Measurements from ENCODE around the gene PANX3.
"Not testable (repeated sequence)": the region's sequence is repeated elsewhere in the genome, so short reads cannot be mapped to it uniquely, and the experiment has no call there.

The PANX3 gene

GRCh38 chr11:124597626-124598025, 13.6 kb upstream of the PANX3 start:
- no peak overlapping the region for H3K4me3 ChIP-seq (ENCODE audit: low read depth, low read length)
- TF ChIP-seq CTCF (IDR thresholded peaks at IDR 0.05; ENCODE audit: borderline replicate concordance, insufficient read depth, low read depth, low read length) = no peak

- no peak for TF ChIP-seq CTCF (IDR thresholded peaks at IDR 0.05; ENCODE audit: borderline replicate concordance, insufficient read depth, low read depth, low read length)
Measured at GRCh38 chr11:124600621-124601320, 10.5 kb upstream of the PANX3 start.

GRCh38 chr11:124602193-124602592, 9.0 kb upstream of the PANX3 start:
- H3K4me3 ChIP-seq (ENCODE audit: low read depth, low read length) = no peak overlapping the region
- no peak for TF ChIP-seq CTCF (IDR thresholded peaks at IDR 0.05; ENCODE audit: borderline replicate concordance, insufficient read depth, low read depth, low read length)

More at GRCh38 chr11:124600621-124601320, 10.5 kb upstream of the PANX3 start:
- no peak overlapping the region for H3K4me3 ChIP-seq (ENCODE audit: low read depth, low read length)

DNA sequence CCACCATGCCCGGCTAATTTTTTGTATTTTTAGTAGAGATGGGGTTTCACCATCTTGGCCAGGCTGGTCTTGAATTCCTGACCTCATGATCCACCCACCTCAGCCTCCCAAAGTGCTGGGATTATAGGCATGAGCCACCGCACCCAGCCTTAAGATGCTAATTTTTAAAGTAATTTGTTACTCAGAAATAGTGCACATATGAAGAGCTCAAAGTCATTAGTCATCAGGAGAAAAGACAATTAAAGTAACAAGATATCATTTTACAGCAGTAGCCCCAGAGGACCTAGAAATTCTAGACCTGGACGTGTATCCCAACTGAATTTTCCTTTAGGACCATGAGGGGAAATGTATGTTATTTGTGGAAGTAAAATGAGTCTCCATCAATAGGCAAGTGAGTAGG, 8.5 kb upstream of the PANX3 start:
- not testable (repeated sequence) for H3K4me3 ChIP-seq (ENCODE audit: low read depth, low read length)

DNA sequence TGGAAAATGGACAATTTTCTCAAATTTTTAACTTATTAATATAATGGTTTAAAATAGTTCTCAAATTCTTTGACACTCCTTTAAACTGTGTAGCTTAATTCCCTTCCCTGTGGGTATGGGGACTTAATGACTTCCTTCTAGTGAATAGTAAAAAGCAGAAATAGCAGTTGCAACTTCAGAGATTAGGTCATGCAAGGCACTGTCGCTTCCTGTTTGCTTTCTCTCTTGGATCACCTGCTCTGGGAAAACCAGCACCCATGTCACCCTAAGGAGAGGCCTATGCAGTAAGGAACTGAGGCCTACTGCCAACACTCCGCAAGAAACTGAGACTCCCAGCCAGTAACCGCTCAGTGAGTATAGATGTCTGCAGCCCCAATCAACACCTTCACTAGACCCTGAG, 5.5 kb upstream of the PANX3 start:
- no peak overlapping the region for H3K4me3 ChIP-seq (ENCODE audit: low read depth, low read length)
- no peak for TF ChIP-seq CTCF (IDR thresholded peaks at IDR 0.05; ENCODE audit: borderline replicate concordance, insufficient read depth, low read depth, low read length)

DNA sequence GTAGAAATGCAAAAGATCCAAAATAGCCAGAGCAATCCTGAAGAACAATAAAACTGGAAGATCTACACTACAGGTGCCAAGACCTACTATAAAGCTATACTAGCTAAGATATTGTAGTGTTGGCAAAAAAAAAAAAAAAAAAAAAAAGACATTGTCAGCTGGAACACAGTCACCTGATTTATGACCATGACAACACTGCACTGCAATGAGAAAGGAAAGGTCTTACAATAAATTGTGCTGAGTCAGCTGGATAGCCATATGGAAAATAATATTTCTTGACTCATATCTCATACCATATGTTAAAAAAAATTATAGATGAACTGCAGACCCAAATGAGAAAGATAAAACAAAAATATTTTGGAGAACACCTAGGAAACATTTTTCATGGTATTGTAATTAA, 3.1 kb upstream of the PANX3 start:
- H3K4me3 ChIP-seq (ENCODE audit: low read depth, low read length) = no peak overlapping the region
- no peak for TF ChIP-seq CTCF (IDR thresholded peaks at IDR 0.05; ENCODE audit: borderline replicate concordance, insufficient read depth, low read depth, low read length)

DNA sequence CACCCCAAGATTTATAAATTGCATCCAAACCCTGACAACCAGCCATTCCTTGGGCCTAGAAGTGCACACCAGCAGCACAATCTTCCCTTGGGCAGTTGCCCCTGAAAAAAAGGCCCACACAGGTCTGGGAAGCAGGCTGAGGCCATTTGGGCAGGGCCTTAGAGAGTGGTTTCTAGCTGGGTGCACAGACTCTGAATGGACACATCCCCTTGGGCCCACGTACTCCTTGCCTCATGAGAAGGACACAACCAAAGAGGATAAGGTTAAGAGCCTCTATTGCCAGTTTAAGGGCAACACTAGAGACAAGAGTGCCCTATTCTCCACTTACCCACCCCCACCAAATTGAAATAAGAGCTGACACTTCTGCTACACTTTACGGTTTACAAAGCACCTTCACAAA, 933 bp upstream of the PANX3 start:
- H3K4me3 ChIP-seq (ENCODE audit: low read depth, low read length) = no peak overlapping the region
- TF ChIP-seq CTCF (IDR thresholded peaks at IDR 0.05; ENCODE audit: borderline replicate concordance, insufficient read depth, low read depth, low read length) = no peak
